Measurements from ENCODE around the gene NEDD4.
"Not testable (repeated sequence)": the region's sequence is repeated elsewhere in the genome, so short reads cannot be mapped to it uniquely, and the experiment has no call there.

Gene NEDD4

DNA sequence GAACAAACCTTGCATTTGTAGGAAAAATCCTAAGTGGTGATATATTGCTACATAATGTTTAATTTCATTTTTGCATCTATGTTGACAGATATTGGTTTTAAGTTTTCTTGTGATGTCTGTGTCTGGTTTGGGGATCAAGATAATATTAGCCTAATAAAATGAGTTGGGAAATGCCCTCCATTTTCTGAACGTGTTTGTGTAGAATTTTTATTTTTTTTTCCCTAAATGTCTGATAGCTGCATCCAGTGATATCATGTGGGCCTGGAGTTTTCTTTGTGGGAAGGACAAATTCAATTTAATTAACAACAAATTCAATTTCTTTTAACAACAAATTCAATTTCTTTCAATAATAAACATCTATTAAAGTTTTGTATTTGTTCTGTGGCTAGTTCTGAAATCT, 35.1 kb downstream of the NEDD4 start:
- DNase-seq (ENCODE audit: low read depth in 2 of 2) = no peak

DNA sequence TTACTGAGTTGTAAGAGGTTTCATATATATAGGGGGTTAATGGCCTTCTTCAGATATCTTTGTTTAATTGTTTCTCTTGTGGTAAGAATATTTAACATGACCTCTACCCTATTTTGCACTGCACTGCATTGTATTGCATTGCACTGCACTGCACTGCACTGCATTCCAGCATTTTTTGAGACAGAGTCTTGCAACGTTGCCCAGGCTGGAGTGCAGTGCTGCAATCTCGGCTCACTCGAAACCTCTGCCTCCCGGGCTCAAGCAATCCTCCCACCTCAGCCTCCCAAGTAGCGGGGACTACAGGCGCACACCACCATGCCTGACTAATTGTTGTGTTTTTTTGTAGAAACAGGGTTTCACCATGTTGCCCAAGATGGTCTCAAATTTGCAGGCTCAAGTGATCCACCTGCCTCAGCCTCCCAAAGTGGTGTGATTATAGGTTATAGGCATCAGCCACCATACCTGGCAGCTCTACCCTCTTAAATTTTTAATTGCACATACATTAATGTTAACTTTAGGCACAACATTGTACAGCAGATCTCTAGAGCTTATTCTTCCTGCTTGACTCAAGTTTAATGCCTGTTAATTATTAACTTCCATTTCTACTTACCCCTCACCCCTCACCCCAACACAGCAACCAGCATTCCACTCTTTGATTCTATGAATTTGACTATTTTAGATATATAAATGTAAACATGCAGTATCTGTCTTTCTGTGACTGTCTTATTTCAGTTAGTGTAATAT, 38.4 kb downstream of the NEDD4 start:
- DNase-seq (ENCODE audit: low read depth in 2 of 2) = no peak

DNA sequence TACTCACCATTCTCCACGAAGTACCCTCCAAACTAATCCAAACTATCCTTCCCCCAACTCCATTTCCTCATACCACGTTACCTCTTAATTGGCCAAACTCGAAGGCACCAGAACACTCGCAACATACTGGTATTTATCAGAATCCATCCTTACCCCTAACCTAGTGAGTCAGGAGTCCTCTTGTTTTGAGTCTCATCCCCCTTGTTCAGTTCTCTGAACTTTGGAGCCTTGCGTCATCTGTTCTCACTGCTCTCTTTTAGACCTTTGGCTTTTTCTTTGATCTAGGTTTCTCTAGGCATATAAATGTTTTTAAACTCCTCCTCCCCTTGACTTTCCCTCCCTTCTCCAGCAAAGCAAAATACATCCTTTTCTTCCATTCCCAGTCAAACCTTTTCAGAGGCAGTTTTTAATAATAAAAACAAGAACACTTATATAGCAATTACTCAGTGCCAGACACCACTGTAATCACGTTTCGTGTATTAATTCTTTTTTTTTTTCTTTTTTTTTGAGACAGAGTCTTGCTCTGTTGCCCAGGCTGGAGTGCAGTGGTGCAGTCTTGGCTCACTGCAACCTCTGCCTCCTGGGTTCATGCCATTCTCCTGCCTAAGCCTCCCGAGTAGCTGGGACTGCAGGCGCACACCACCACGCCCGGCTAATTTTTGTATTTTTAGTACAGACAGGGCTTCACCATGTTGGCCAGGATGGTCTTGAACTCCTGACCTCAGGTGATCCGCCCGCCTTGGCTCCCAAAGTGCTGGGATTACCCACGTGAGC, 40.7 kb downstream of the NEDD4 start:
- not testable (repeated sequence) for DNase-seq (ENCODE audit: low read depth in 2 of 2)

DNA sequence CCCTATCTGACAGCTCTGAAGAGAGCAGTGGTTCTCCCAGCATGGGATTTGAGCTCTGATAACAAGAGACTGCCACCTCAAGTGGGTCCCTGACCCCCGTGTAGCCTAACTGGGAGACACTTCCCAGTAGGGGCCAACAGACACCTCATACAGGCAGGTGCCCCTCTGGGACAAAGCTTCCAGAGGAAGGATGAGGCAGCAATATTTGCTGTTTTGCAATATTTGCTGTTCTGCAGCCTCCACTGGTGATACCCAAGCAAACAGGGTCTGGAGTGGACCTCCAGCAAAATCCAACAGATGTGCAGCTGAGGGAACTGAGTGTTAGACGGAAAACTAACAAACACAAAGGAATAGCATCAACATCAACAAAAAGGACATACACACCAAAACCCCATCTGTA, 48.8 kb downstream of the NEDD4 start:
- DNase-seq (ENCODE audit: low read depth in 2 of 2) = not testable (repeated sequence)

DNA sequence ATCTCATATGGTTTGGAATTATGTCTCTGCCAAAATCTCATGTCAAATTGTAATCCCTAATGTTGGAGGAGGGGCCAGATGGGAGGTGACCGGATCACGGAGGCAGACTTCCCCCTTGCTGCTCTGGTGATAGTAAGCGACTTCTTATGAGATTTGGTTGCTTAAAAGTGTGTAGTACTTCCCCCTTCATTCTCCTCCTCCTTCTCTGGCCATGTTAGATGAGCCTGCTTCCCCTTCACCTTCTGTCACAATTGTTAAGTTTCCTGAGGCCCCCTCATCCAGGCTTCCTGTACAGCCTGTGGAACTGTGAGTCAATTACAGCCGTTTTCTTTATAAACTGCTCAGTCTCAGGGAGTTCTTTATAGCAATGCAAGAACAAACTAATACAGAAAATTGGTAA, 51.1 kb downstream of the NEDD4 start:
- no peak for DNase-seq (ENCODE audit: low read depth in 2 of 2)

DNA sequence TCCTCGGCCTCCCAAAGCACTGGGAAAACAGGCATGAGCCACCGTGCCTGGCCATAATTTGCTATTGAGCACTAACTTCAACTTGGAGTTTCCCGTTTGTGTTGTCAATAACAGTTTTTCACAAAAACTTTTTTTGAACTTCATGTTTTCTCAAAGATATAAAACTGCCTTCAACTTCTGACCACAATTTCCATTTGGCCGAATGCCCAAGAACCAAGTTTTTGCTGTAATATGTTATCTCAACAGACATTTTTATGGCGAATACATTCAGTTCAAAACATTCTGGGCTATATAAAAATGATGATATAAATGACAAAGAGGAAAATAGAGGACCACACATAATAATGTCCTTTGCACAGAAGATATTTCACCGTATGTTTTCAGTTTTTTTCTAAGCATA, 56.4 kb downstream of the NEDD4 start:
- no peak for DNase-seq (ENCODE audit: low read depth in 2 of 2)

DNA sequence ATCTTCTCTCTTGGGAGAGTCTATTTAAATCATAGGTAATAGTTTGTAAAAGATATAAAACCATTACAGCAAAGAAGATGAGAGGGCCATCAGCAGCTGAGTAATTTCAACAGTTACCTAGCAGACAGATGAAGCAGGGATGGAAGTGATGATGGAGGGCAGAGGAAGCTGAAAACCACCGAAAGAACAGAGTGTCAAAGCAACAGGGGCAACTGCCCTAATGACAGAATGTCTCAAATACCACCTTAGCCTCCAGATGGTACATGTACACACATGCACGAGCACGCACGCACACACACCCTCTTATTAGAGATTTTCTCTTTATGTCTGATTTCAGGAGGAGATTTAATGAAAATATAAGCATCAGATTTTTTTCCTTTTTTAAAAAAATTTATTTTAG, 64.5 kb downstream of the NEDD4 start:
- DNase-seq (ENCODE audit: low read depth in 2 of 2) = no peak

DNA sequence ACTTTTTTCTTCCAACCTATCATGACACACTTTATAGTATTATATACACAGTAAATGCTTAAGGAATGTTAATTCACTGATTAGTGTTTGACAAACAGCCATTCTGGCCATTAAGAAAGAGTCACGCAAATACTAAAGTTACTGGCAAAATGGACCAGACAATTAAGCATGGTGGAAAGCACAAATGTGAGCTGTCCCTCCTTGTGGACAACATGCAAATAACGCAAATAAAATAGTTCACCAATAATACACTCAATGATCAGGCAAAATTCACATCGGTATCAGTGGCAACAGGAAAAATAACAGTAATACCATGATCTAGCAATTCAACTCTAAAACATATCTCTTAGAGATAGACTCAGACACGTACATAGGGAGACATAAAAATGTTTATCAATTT, 71.7 kb downstream of the NEDD4 start:
- DNase-seq (ENCODE audit: low read depth in 2 of 2) = no peak

DNA sequence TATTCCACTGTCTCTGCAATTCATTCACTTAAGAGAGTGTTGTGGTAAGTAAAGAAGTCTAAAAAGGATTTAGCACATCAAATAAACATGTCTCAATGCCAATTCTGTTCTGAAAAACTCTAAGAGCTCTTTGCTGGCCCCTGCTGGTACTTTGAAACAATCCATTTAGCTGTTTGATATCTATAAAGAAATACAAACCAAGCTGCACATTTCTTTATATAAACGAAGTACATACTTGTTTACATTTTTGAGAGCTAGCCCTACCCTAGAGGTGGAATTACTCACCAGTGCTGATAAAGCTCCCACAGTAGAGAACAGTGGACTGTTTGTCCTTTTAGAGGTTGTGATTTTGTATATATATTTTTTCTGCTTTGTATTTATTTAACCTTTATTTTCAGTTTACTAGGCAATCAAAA, 75.5 kb downstream of the NEDD4 start:
- no peak for DNase-seq (ENCODE audit: low read depth in 2 of 2)

DNA sequence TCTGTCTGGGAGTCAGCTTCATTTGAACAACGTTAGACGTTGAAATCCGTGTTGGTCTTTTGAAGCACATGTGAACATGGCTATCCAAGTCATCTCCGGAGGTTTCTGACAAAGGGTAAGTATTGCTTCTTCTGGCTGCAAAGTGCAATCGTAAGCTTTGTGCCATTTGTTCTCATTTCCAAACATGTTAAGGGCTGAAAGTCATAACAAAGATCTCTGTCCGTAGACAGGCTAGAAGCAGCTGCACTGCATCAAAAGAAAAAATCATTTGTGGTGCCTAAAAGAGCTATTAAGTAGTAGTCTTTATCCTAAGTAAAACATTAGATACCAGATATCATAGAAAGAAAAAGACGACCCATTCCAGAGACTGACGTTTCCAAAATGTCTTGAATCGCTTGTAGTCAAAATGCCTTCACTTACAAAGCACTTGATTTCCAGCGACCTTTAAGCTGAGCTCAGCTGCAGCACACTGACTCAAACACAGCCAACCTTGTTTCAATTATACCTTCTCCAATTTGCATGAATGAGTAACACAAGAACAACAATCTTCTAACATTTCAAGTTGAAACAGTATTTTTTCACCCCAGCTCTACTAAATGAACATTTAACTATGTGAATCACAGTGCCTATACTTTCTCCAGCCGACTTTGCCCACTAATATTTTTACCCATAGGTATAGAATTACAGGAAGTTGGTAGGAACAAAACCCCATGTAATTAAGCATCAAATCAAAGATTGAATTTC, 76.6 kb downstream of the NEDD4 start:
- DNase-seq (ENCODE audit: low read depth in 2 of 2) = no peak

DNA sequence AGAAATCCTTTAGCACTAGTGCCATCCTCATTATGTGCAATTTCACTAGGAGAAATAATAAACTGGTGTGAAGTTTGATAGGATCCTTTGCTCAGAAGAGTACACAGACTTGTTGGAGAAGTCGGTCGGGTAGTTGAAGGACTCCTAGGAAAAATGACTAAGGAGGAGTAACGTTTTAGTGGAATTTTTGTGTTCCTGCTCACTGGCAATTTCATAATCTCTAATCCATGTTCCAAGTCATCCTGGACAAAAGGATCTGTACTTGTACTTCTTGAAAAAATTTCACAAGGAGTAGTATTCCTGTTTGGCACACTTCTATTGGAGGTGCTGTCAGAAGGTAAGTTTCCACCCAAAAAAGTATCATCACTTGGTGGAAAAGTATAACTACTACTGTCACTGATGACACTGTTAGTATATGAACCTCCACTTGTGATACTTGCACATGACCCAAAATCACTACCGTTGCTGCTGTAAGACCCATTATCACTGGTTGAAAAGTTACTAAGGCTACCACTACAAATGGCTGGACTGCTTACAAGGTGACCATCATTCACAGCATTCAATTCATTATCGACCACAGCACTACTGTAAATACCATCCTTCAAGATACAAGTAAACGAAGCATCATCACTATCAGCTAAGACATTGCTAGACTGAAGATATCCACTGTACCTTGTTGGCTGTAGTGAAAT, 77.4 kb downstream of the NEDD4 start:
- DNase-seq (ENCODE audit: low read depth in 2 of 2) = no peak

DNA sequence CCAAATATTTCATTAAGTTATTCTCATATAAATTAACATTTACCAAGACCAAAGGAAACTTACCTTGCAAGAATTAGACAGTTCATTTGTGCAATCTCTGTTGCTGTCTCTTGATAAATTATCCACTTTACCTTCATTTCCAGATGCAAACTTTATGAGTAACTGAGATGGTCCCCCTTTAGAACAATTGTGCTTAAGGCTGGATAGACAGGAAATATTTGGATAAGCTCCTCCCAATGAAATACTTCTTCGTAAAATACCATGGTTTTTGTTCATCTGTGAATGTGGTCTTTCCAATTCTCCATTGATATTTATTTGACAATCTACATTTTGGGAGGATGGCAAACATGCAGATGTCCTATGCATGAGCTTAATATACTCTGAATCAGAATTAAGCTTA, 78.2 kb downstream of the NEDD4 start:
- DNase-seq (ENCODE audit: low read depth in 2 of 2) = no peak

DNA sequence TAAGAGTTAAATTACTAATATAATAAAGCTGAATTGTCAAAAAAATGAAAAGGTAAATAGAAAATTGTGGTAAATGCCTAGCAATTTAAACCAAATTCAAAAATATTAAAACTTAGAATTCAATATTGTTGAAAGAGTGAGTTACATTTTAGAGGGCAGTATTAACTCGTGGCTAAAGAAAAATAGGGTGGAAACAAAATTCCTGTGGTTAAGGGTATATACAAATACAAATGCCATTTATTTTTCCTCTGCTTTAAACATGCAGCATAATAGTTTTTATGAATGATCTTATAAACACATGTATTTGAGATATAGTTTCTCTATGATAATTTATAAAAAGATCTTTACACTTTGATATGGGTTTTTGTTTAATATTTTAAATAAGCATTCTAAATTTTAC, 79.0 kb downstream of the NEDD4 start:
- DNase-seq (ENCODE audit: low read depth in 2 of 2) = no peak

DNA sequence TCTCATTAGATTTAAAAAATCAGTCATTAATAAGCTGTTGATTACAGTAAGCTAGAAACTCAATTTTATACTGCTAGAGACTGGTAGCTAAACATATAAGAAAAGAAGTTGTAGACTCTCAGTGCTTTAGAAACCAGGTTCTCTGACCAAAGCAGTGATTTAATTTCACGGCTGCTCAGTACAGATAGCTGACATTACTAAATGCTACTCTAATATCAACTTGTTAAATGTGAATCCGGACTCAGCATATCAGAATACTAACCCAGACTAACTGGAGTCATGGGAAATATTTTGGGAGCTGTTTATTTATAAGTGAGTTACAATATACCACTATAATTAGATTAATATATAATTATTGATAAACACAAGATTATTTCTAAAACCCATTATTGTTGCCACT, 80.4 kb downstream of the NEDD4 start:
- DNase-seq (ENCODE audit: low read depth in 2 of 2) = no peak

DNA sequence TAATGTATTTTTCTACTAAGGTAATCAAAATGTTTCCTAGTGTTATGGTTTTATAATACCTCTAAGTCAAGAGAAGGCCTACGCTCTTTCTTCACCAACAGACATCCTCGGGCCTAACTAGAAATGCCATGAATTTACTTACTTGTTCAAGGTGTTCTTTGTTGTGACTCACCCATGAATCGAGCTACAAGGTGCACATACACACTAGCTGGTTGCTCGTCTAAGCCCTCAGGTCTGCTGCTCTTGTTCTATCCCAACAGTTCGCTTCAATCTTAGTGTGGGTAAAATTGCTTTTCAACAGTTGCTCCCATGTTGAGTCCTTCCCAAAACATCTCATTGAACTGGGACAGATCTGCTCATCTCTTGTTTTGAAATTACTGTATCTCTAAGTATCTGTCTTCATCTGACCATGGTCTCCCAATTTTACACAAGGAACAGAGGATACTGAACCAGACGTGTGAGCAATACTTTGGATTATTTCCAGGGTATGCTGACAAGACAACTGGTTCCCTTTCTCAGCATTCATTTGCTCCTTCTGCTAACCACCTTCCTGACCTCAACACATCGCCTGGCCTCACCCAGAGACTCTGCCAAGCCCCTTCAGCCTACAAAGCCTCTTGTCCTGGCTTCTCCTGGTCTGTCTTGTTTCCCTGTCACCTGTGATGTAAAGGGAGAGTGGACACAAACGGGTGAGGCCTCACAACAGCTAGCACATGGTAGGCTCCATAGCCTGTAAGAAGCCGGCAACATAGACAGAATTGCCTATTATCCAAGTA, 84.2 kb downstream of the NEDD4 start:
- DNase-seq (ENCODE audit: low read depth in 2 of 2) = no peak

DNA sequence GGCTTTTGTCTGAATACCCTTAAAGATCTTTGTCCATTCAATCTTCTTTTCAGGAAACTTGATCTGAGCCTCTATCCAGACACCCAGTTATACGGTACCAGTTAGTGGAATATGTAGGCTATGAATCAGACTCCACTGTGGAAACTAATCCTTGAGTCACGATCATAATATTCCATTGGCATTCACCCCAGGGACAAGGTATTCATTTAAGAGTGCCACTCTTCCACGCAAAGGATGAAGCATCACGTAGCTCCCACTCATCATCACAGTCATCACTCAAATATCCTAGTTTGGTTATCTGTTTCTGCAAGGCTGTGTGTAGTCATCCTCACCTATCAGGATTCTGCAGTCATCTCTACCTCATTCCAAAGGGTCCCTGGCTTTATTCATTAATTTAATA, 85.6 kb downstream of the NEDD4 start:
- no peak for DNase-seq (ENCODE audit: low read depth in 2 of 2)

DNA sequence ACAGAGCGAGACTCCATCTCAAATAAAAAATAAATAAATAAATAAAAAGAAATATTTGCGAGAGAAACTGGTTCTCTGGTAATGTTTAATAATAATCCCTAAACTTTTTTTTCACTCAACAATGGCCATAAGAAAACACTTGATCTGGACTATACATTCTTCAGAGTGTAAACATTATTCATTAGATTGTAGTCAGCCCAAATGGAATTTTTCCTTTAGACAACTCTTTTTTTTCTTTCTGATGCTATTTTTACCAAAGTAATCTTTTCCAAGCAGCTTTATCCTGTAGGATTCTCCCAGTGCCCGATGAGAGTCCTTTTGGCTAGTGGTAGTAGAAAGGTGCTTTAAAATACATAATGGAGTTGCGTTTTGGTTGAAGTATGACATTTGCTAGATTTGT, 90.4 kb downstream of the NEDD4 start:
- no peak for DNase-seq (ENCODE audit: low read depth in 2 of 2)

DNA sequence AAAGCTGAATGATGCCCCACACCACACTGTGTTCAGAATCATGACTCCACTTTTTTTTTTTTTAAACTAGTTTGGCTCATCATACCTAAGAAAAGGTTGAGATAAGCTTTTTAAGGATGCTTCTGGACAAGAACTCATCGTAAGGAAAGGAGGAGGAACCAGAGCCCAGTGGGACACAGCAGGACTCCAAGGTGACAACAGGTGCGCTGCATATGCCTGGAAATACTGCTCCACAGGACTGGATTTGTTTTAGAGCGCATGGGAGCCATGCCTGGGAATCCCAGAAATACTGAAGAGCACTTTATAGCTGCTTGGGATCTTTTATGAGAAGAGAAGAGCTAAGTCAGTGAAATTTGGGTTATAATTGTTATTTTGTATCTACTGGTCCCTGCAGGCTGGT, 93.4 kb downstream of the NEDD4 start:
- no peak for DNase-seq (ENCODE audit: low read depth in 2 of 2)

DNA sequence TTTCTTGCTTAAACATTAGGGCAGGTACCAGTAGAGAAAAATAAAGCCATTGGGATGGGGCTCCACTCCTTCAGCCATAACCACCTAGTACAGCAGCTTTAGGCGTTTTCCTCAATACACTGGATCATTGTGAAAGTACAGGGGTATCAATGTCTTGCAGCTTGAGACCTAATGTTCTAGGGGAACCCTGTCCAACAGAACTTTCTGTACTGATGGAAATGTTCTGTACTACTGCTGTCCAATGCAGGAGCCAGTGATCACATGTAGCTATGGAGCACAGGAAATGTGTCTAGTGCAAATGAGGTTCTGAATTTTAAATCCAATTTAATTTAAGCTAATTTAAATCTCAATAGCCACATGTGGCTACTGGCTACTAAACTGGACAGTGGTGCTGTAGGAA, 93.9 kb downstream of the NEDD4 start:
- no peak for DNase-seq (ENCODE audit: low read depth in 2 of 2)

DNA sequence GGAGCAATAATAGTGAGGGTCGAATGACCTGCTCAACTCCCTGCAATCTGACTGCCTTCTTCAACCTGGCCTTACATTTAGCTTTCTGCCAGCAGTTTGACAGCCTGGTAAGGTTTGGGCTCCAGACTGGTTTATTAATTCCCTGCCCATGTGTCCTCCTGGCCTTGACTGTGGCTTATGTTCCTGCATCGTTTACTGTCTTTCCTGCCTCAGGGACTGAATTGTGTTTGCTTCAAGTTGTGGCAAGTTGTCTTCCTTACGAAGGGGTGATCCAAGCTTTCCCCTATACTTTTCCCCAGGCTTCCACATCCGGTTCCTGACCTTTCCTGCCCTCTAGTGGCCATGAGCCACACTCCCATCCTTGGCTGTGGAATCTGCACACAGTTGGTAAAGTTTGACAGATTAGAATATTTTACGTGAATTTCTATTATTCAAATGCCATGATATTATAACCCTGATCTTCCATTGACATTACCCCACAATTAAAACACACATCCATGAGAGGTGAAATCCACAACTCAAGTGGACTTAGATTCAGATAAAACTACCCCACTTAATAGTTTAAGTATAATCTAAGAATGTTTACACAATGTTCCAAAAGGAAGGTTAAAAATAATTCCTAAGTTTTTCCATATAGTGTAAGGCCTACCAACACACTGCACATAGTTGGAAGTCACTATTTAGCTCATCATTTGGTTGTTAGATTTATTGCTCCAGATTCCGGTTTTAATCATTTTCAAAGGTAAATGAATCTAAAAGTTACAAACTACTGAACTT, 95.7 kb downstream of the NEDD4 start:
- no peak for DNase-seq (ENCODE audit: low read depth in 2 of 2)

Measured in stimulated activated CD8-positive, alpha-beta memory T cell treated with anti-CD3 and anti-CD28 coated beads, Interleukin-15, amount 100 ng/mL, for 48 hours (primary cell).